ENCODE results near the gene AIP.
"Not testable (repeated sequence)": the region's sequence is repeated elsewhere in the genome, so short reads cannot be mapped to it uniquely, and the experiment has no call there.

The AIP gene

DNA sequence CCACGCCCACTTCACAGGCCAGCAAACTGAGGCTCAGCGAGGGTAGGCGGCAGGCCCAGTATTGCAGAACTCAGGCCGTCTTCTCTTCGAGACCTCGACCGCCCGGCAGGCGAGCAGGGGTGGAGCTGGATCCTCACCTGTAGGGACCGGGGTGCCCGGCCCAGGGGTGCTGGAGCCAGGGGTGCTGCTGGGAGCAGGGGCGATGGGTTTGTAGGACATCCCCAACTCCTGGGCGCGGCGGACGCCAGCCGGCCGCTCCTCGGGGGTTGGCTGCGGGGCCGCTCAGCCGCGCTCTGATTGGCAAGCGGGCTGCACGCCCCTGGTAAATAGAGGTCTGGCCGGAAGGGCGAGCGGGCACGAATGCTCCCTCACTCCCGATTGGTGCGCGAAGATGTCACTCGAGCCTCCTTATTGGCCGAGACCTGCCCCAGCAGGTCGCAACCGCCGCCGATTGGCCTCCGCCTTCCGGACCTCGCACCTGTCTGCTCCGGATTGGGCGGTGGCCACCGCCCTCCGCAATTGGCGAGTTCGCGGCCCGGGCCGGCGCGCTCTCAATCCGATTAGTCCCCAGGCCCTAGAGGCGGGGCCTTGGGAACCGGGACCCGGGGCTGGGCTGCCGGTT lies 25.1 kb downstream of the AIP start, which contains the start of gene CDK2AP2:
Gene CDK2AP2, minus strand, starts transcription at position 299 of the 622 bp plus-strand sequence. Its CDS starts 80 bp downstream, at position 219.
- peak; percentile 98 for DNase-seq (ENCODE audit: low read depth)
- H3K4me3 ChIP-seq (ENCODE audit: low read depth, low read length), result peak within 1 kb of the TSS; percentile 63
- in situ Hi-C loops (cut with HindIII; ENCODE audit: low sequenced_read_pairs), result no loop called here
- TF ChIP-seq, protein P1, sequence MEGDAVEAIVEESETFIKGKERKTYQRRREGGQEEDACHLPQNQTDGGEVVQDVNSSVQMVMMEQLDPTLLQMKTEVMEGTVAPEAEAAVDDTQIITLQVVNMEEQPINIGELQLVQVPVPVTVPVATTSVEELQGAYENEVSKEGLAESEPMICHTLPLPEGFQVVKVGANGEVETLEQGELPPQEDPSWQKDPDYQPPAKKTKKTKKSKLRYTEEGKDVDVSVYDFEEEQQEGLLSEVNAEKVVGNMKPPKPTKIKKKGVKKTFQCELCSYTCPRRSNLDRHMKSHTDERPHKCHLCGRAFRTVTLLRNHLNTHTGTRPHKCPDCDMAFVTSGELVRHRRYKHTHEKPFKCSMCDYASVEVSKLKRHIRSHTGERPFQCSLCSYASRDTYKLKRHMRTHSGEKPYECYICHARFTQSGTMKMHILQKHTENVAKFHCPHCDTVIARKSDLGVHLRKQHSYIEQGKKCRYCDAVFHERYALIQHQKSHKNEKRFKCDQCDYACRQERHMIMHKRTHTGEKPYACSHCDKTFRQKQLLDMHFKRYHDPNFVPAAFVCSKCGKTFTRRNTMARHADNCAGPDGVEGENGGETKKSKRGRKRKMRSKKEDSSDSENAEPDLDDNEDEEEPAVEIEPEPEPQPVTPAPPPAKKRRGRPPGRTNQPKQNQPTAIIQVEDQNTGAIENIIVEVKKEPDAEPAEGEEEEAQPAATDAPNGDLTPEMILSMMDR (IDR thresholded peaks at IDR 0.05; ENCODE audit: low read depth, low read length, missing control alignments), result no peak

DNA sequence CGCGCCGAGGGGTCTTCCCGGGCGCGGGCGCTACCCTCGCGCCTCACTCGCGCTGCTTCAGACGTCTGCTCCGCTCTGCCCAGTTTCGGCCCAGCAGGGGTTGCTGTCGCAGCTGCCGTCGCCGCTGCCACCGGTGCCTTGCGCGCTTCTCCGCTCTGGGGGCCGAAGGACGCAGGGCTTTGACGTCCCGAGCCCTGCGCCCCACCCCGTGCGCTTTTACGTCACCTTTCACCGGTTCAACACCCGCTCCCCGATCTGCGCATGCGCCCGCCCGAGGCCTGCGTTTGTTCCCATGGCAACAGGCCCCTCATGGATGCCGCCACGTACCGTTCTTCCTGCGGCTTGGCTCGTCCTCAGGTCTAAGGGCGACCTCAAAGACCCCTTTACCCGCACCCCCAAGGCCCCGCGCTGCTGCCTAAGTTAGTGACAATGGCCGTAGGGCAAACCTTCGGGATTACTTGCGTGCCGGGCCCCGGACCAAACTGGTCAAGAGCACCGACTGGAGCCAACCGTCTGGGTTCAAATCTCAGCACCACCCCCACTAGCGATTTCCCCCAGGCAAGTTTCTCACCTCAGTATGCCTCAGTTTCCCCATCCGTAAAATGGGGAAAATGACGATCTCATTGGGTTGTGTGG lies 25.8 kb downstream of the AIP start:
- in situ Hi-C loops (cut with HindIII; ENCODE audit: low sequenced_read_pairs), result no loop called here
- TF ChIP-seq, protein P1 (IDR thresholded peaks at IDR 0.05; ENCODE audit: low read depth, low read length, missing control alignments), result no peak
- DNase-seq (ENCODE audit: low read depth), result peak; percentile 85
- peak overlapping the region; percentile 63 for H3K4me3 ChIP-seq (ENCODE audit: low read depth, low read length)

DNA sequence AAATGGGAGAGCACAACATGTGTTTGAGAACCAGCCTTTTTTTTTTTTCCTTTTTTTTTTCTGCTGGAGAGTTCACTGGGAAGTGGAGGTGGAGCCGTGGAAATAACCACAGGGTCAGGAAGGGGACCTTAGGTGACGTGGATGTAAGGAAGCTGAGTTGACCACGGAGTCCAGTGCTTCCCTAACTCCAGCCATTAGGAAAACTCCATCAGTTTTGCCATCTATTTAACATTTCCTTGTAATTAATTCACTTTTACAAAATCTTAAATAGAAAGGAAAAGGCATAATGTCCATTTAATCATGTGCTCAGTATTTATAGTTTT lies 27.2 kb downstream of the AIP start:
- in situ Hi-C loops (cut with HindIII; ENCODE audit: low sequenced_read_pairs), result no loop called here
- DNase-seq (ENCODE audit: low read depth), result no peak
- no peak overlapping the region for H3K4me3 ChIP-seq (ENCODE audit: low read depth, low read length)
- TF ChIP-seq, protein P1 (IDR thresholded peaks at IDR 0.05; ENCODE audit: low read depth, low read length, missing control alignments), result no peak

DNA sequence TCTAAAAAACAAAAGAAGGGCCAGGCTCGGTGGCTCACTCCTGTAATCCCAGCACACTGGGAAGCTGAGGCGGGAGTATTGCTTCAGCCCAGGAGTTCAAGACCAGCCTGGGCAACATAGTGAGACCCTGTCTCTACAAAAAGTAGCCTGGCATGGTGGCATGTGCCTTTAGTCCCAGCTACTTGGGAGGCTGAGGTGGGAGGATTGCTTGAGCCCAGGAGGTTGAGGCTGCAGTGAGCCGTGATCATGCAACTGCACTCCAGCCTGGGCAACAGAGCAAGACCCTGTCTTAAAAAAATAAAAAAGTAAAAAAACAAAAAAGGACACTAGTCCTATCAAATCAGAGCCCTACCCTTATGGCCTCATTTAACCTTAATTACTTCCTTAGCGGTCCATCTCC lies 28.7 kb downstream of the AIP start:
- DNase-seq (ENCODE audit: low read depth); H3K4me3 ChIP-seq (ENCODE audit: low read depth, low read length); in situ Hi-C loops (cut with HindIII; ENCODE audit: low sequenced_read_pairs): not testable (repeated sequence)

DNA sequence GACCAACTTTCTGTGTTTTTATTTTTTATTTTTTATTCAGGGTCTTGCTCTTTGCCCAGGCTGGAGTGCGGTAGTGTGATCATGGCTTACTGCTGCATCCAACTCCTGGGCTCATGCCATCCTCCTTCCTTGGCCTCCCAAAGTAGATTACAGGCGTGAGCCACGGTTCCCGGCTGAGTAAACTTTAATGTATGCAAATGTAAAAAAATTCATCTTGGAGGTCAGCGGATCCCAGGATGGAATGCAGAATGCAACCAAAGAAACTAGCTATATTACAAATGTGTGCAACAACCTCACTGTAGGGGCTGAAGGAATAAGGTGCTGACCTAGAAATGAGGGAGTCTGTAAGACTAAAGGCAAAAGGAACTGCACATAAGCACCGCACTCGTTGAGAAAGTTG lies 31.3 kb downstream of the AIP start:
- in situ Hi-C loops (cut with HindIII; ENCODE audit: low sequenced_read_pairs), result no loop called here
- no peak for DNase-seq (ENCODE audit: low read depth)
- no peak overlapping the region for H3K4me3 ChIP-seq (ENCODE audit: low read depth, low read length)
- TF ChIP-seq, protein P1 (IDR thresholded peaks at IDR 0.05; ENCODE audit: low read depth, low read length, missing control alignments), result no peak

DNA sequence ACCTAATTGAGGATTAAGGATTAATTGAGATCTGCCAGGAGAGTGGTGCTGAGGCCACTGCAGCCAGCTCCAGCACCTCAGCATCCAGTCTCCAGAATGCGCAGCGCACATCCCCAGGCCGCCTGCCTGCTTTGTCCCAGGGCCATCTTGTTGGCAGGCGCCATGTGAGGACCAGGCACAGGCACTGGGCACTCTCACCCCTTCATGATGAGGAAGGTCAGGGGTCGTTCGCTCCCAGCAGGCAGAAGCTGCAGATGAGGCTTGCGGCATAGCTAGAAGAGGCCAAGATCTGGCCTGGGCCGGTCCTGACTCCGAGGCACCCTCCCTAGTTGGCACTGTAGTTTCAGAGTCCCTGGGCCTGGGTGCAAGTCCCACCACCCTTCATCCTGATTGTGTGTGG lies 34.0 kb downstream of the AIP start:
- DNase-seq (ENCODE audit: low read depth), result no peak
- TF ChIP-seq, protein P1 (IDR thresholded peaks at IDR 0.05; ENCODE audit: low read depth, low read length, missing control alignments), result no peak
- in situ Hi-C loops (cut with HindIII; ENCODE audit: low sequenced_read_pairs), result no loop called here
- H3K4me3 ChIP-seq (ENCODE audit: low read depth, low read length), result no peak overlapping the region

DNA sequence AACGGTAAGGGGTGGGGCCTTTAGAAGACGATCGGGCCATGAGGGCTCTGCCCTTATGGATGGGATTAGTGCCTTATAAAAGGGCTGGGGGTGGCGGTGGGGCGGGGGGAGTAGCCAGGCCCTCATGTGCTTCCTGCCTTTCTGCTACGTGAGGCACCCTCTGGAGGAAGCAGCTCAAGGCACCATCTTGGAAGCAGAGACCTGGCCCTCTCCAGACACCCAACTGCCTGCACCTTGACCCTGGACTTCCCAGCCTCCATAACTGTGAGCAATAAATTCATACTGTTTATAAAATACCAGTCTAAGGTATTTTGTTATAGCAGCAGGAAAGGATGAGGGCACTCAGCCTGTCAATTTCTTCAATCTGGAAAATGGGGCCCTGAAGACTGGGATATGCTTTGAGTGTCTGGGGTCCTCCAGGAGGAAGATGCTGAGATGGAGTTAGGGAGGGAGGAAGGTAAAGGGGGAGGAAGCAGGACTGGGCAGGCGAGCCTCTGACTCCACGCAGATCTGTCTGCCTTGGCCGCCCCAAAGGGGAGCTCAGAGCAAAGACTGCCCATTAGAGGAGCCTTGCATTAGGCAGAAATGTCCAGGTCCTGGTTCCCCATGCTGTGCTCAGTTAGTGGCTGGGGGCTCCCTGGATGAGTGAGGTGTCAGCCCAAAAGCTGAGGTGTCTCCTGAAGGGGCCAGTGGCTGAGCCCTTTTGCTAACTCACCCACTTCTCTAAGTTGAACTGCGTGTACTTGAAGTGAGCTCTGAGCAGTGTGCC lies 35.1 kb downstream of the AIP start:
- H3K4me3 ChIP-seq (ENCODE audit: low read depth, low read length), result no peak overlapping the region
- TF ChIP-seq, protein P1 (IDR thresholded peaks at IDR 0.05; ENCODE audit: low read depth, low read length, missing control alignments), result no peak
- in situ Hi-C loops (cut with HindIII; ENCODE audit: low sequenced_read_pairs), result no loop called here
- no peak for DNase-seq (ENCODE audit: low read depth)

All from astrocyte of the cerebellum (primary cell).